GM12872 (cell line): ENCODE data around the gene TMEM134.

ENCODE experiments used
- CTCF ChIP-seq: IDR thresholded peaks from 3 replicates; pipeline ENCODE4 v1.5.1; 2011; ENCODE audit warnings: low read depth, mild to moderate bottlenecking, low read length, moderate library complexity; ENCODE audit not compliant: insufficient read depth

TMEM134 gene

GRCh38 chr11:67435727-67436458, 33.2 kb downstream of the TMEM134 start:
- TF ChIP-seq CTCF: no peak

- no peak for TF ChIP-seq CTCF
Observed at GRCh38 chr11:67435031-67435726, 33.9 kb downstream of the TMEM134 start.

- no peak for TF ChIP-seq CTCF
Observed at GRCh38 chr11:67434395-67434881, 34.6 kb downstream of the TMEM134 start.

- TF ChIP-seq CTCF: no peak
Observed at GRCh38 chr11:67433536-67434394, 35.3 kb downstream of the TMEM134 start.

GRCh38 chr11:67432655-67433349, 36.2 kb downstream of the TMEM134 start:
- no peak for TF ChIP-seq CTCF

- TF ChIP-seq CTCF: no peak
Observed at GRCh38 chr11:67431346-67432249, 37.5 kb downstream of the TMEM134 start.
